Glutamatergic neuron (in vitro differentiated cells): ENCODE data around the gene ZFYVE19. TPM values are rescaled to one million over a fixed set of nuclear protein-coding genes. Genes with fewer than 3 reads are reported as not detected.

ENCODE experiments used
- DNase-seq: peaks from one replicate; pipeline ENCODE4 v3.0.0; 2022
- H3K27ac Mint-ChIP-seq: one replicate; pipeline ENCODE4 v1.8.0; 2020; ENCODE audit warnings: mild to moderate bottlenecking, mixed read lengths, inconsistent platforms; ENCODE audit not compliant: unreplicated experiment
- H3K27me3 Mint-ChIP-seq: one replicate; pipeline ENCODE4 v1.8.0; 2020; ENCODE audit warnings: mild to moderate bottlenecking, moderate library complexity, mixed read lengths, inconsistent platforms; ENCODE audit not compliant: unreplicated experiment
- H3K36me3 Mint-ChIP-seq: one replicate; pipeline ENCODE4 v1.8.0; 2020; ENCODE audit warnings: mild to moderate bottlenecking, mixed read lengths, inconsistent platforms; ENCODE audit not compliant: unreplicated experiment
- H3K4me1 Mint-ChIP-seq: one replicate; pipeline ENCODE4 v1.8.0; 2020; ENCODE audit warnings: mild to moderate bottlenecking, low read depth, mixed read lengths, inconsistent platforms; ENCODE audit not compliant: unreplicated experiment
- H3K4me3 Mint-ChIP-seq: one replicate; pipeline ENCODE4 v1.8.0; 2020; ENCODE audit warnings: mild to moderate bottlenecking, mixed read lengths, inconsistent platforms; ENCODE audit not compliant: unreplicated experiment
- H3K9me3 Mint-ChIP-seq: one replicate; pipeline ENCODE4 v1.8.0; 2020; ENCODE audit warnings: mild to moderate bottlenecking, moderate library complexity, mixed read lengths, inconsistent platforms; ENCODE audit not compliant: unreplicated experiment
- CTCF ChIP-seq: fragments of 200-600 bp; sonication (generic); IDR thresholded peaks from one replicate; pipeline ENCODE4 v1.5.0; 2021; ENCODE audit not compliant: partially characterized antibody, unreplicated experiment
- total RNA-seq: library from RNA; stranded (reverse); fragmentation: NEBNext Ultra II Directional; extraction: Animal tissue kit (Norgen Biotek cat#: 25700); gene quantifications from one replicate; pipeline ENCODE4 v1.2.1, GENCODE V29; 2021; ENCODE audit not compliant: unreplicated experiment

Gene ZFYVE19
- total RNA-seq, 1 donor from 2014 or later, result 11.8 TPM

GRCh38 chr15:40792394-40792793 is 14.5 kb upstream of the ZFYVE19 start:
- no peak for TF ChIP-seq CTCF
- DNase-seq, result no peak
- Mint-ChIP-seq H3K27me3 (peaks cover 2% of the 10 kb centered on the region), H3K9me3 (no peaks in the 10 kb centered on the region), H3K27ac (no peak overlapping the region), H3K4me3 (no peak overlapping the region), H3K36me3 (no peaks in the 10 kb centered on the region), H3K4me1 (peaks cover 2% of the 10 kb centered on the region)

- Mint-ChIP-seq H3K27me3 (peaks cover 3% of the 10 kb centered on the region), H3K4me3 (no peak overlapping the region), H3K27ac (no peak overlapping the region), H3K36me3 (no peaks in the 10 kb centered on the region), H3K4me1 (peaks cover 2% of the 10 kb centered on the region), H3K9me3 (no peaks in the 10 kb centered on the region)
- no peak for TF ChIP-seq CTCF
- no peak for DNase-seq
These were observed 13.5 kb upstream of the ZFYVE19 start for GRCh38 chr15:40793216-40793989.

GRCh38 chr15:40796041-40796440 is 10.8 kb upstream of the ZFYVE19 start:
- TF ChIP-seq CTCF, result no peak
- Mint-ChIP-seq H3K27me3 (peaks cover 5% of the 10 kb centered on the region), H3K4me3 (no peak overlapping the region), H3K4me1 (no peaks in the 10 kb centered on the region), H3K27ac (no peak overlapping the region), H3K36me3 (no peaks in the 10 kb centered on the region), H3K9me3 (no peaks in the 10 kb centered on the region)
- no peak for DNase-seq

- Mint-ChIP-seq H3K27me3 (peaks cover 5% of the 10 kb centered on the region), H3K27ac (no peak overlapping the region), H3K4me3 (no peak overlapping the region), H3K9me3 (no peaks in the 10 kb centered on the region), H3K4me1 (no peaks in the 10 kb centered on the region), H3K36me3 (no peaks in the 10 kb centered on the region)
- TF ChIP-seq CTCF, result no peak
- no peak for DNase-seq
These were observed 10.4 kb upstream of the ZFYVE19 start for GRCh38 chr15:40796512-40796911.

- DNase-seq, result no peak
- Mint-ChIP-seq H3K9me3 (no peaks in the 10 kb centered on the region), H3K36me3 (no peaks in the 10 kb centered on the region), H3K4me1 (no peaks in the 10 kb centered on the region), H3K27ac (peak overlapping the region; percentile 15), H3K4me3 (no peak overlapping the region), H3K27me3 (peaks cover 5% of the 10 kb centered on the region)
- no peak for TF ChIP-seq CTCF
These were observed 7.4 kb upstream of the ZFYVE19 start for GRCh38 chr15:40799523-40799922.
